HepG2 (cell line): ENCODE data around the gene ZGRF1. TPM values are rescaled to one million over a fixed set of nuclear protein-coding genes. Genes with fewer than 3 reads are reported as not detected.

Experiments used
- CAMTA2 ChIP-seq: sonication (generic); formaldehyde crosslinking; IDR thresholded peaks from 2 replicates; pipeline ENCODE4 v1.4.0; 2020; ENCODE audit warnings: mild to moderate bottlenecking, missing genetic modification reagents, borderline replicate concordance
- CBX2 ChIP-seq, 2 experiments: fragments of 200-600 bp in 1 of 2; sonication (generic); formaldehyde crosslinking in 1 of 2; IDR thresholded peaks; 2 replicates each; pipeline versions ENCODE4 v1.7.0 to v1.8.1; 2018 to 2022; ENCODE audit warnings: low read depth in 2 of 2, low read length in 1 of 2, mild to moderate bottlenecking in 1 of 2, missing genetic modification reagents in 1 of 2
- E2F2 ChIP-seq: sonication (generic); formaldehyde crosslinking; IDR thresholded peaks from 2 replicates; pipeline ENCODE4 v1.4.0; 2020; ENCODE audit warnings: missing genetic modification reagents, borderline replicate concordance
- KDM2A ChIP-seq: sonication (generic); formaldehyde crosslinking; IDR thresholded peaks from 2 replicates; pipeline ENCODE4 v1.4.0; 2020; ENCODE audit warnings: low read depth, missing genetic modification reagents, borderline replicate concordance
- LCORL ChIP-seq, 2 experiments: fragments of 450-650 bp in 1 of 2; sonication (generic) in 1 of 2; formaldehyde crosslinking in 1 of 2; IDR thresholded peaks; 2 replicates each; pipeline versions ENCODE4 v1.5.0 to v1.6.1; 2017 to 2020; ENCODE audit warnings: antibody characterized with exemption in 1 of 2, missing genetic modification reagents in 1 of 2
- MAFF ChIP-seq: IDR thresholded peaks from 2 replicates; pipeline ENCODE4 v1.6.1; 2011; ENCODE audit warnings: low read depth, low read length, improper control_type of control experiment
- MLLT10 ChIP-seq: sonication (generic); formaldehyde crosslinking; IDR thresholded peaks from 2 replicates; pipeline ENCODE4 v1.4.0; 2020; ENCODE audit warnings: missing genetic modification reagents
- PHF20 ChIP-seq: sonication (generic); formaldehyde crosslinking; IDR thresholded peaks from 2 replicates; pipeline ENCODE4 v1.5.0; 2020; ENCODE audit warnings: mild to moderate bottlenecking, missing genetic modification reagents
- SAFB2 ChIP-seq: sonication (generic); formaldehyde crosslinking; IDR thresholded peaks from 2 replicates; pipeline ENCODE4 v1.5.1; 2020; ENCODE audit warnings: missing genetic modification reagents, low read depth, mild to moderate bottlenecking, borderline replicate concordance
- SRSF1 ChIP-seq: fragments of 200-400 bp; formaldehyde crosslinking; optimal IDR thresholded peaks from 2 replicates; pipeline ENCODE3; 2017; ENCODE audit warnings: mild to moderate bottlenecking, low read depth, low read length, moderate library complexity
- YEATS4 ChIP-seq: sonication (generic); formaldehyde crosslinking; IDR thresholded peaks from 2 replicates; pipeline ENCODE4 v1.4.0; 2020; ENCODE audit warnings: missing genetic modification reagents, borderline replicate concordance
- ZNF225 ChIP-seq: sonication (generic); formaldehyde crosslinking; IDR thresholded peaks from 2 replicates; pipeline ENCODE4 v1.4.0; 2020; ENCODE audit warnings: mild to moderate bottlenecking, missing genetic modification reagents
- ZNF235 ChIP-seq: sonication (generic); formaldehyde crosslinking; IDR thresholded peaks from 2 replicates; pipeline ENCODE4 v1.8.1; 2023; ENCODE audit warnings: mild to moderate bottlenecking, missing genetic modification reagents, borderline replicate concordance
- ZNF34 ChIP-seq: sonication (generic); formaldehyde crosslinking; IDR thresholded peaks from 2 replicates; pipeline ENCODE4 v1.4.0; 2020; ENCODE audit warnings: mild to moderate bottlenecking, missing genetic modification reagents, borderline replicate concordance
- ZNF558 ChIP-seq: sonication (generic); formaldehyde crosslinking; IDR thresholded peaks from 2 replicates; pipeline ENCODE4 v1.9.0; 2022; ENCODE audit warnings: mild to moderate bottlenecking, missing genetic modification reagents, borderline replicate concordance
- polyA plus RNA-seq, 8 experiments: library from polyadenylated mRNA; depleted of rRNA in 3 of 8; stranded (reverse) in 7 of 8; unstranded in 1 of 8; fragments of >200 nt; fragmentation: Illumina TruSeq in 4 of 8; extraction: Trizol in 4 of 8; gene quantifications; 2 replicates each; pipeline versions ENCODE4 v1.2.1 to v1.2.3, GENCODE V29; 2011 to 2016; ENCODE audit warnings: low read depth in 4 of 8, missing spikeins in 1 of 8, mixed read lengths in 1 of 8; ENCODE audit not compliant: insufficient read depth in 1 of 8
- total RNA-seq, 5 experiments: library from RNA; depleted of rRNA; stranded (reverse); fragments of >200 nt; fragmentation: Illumina TruSeq; extraction: Trizol; gene quantifications; 2 replicates each; pipeline ENCODE4 v1.2.3, GENCODE V29; 2016; ENCODE audit warnings: low read depth in 1 of 5
- TF ChIP-seq, protein P1 (sequence below): sonication (generic); formaldehyde crosslinking; IDR thresholded peaks from 2 replicates; pipeline ENCODE4 v1.4.0; 2020; ENCODE audit warnings: mild to moderate bottlenecking, missing genetic modification reagents
- TF ChIP-seq, protein P2 (sequence below): sonication (generic); formaldehyde crosslinking; IDR thresholded peaks from 2 replicates; pipeline ENCODE4 v1.4.0; 2020; ENCODE audit warnings: missing genetic modification reagents, low read depth, mild to moderate bottlenecking, borderline replicate concordance
- TF ChIP-seq, protein P3 (sequence below): sonication (generic); formaldehyde crosslinking; IDR thresholded peaks from 2 replicates; pipeline ENCODE4 v1.9.0; 2022; ENCODE audit warnings: missing genetic modification reagents, mild to moderate bottlenecking, borderline replicate concordance
- TF ChIP-seq, protein P4 (sequence below): sonication (generic); formaldehyde crosslinking; IDR thresholded peaks from 2 replicates; pipeline ENCODE4 v1.5.1; 2020; ENCODE audit warnings: missing genetic modification reagents, mild to moderate bottlenecking, borderline replicate concordance
- TF ChIP-seq, protein P5 (sequence below): sonication (generic); formaldehyde crosslinking; IDR thresholded peaks from 2 replicates; pipeline ENCODE4 v1.8.1; 2023; ENCODE audit warnings: missing genetic modification reagents, inconsistent platforms, borderline replicate concordance

The ZGRF1 gene
- total and polyA plus RNA-seq, 2 of the 13 experiments (the other 11 are each of a cell fraction or from before 2014, with no cell fraction given), result 8.6 to 15.9 TPM

DNA sequence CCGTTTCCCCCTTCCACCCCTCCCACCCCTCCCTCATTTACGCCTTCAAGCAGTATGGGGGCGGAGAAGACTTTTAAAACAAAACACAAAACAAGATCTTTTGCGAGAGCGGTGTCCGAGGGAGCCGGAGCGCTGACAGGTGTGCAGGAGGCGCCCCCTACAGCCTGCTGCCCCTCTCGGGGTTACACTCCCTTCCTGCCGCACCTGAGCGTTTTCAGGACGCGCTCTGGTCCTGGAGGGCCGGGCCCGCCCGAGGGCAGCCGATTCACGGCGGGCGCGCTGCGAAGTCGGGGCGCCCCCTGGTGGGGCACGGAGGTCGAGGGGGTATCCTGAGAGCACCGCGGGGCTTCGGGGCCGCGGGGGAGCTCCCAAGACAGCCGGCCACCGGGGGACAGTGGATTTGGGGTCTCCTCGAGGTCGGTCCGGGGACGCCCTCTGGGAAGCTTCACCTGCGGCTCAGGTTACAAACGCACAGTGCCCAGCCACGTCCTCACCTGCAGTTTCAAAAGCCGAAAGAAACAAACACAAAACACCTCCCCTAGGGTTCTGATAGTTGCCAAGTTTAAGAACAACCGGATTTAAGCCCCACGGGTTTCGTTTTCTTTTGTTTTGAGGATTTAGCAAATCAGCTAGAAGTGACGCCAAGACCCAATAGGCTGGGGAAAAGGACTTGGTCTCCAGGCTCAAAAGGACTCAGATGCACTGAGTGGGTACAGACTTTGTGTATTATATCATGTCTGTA is 112.8 kb downstream of the ZGRF1 start (continued):
- no peak for TF ChIP-seq ZNF558 (CRISPR knock-in tag)
- no peak for TF ChIP-seq CAMTA2
- TF ChIP-seq SRSF1, result no peak
- TF ChIP-seq SAFB2 (CRISPR knock-in tag), result no peak
- TF ChIP-seq, protein P1, sequence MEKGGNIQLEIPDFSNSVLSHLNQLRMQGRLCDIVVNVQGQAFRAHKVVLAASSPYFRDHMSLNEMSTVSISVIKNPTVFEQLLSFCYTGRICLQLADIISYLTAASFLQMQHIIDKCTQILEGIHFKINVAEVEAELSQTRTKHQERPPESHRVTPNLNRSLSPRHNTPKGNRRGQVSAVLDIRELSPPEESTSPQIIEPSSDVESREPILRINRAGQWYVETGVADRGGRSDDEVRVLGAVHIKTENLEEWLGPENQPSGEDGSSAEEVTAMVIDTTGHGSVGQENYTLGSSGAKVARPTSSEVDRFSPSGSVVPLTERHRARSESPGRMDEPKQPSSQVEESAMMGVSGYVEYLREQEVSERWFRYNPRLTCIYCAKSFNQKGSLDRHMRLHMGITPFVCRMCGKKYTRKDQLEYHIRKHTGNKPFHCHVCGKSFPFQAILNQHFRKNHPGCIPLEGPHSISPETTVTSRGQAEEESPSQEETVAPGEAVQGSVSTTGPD (CRISPR knock-in tag), result no peak
- no peak for TF ChIP-seq MLLT10 (CRISPR knock-in tag)
- TF ChIP-seq, protein P2, sequence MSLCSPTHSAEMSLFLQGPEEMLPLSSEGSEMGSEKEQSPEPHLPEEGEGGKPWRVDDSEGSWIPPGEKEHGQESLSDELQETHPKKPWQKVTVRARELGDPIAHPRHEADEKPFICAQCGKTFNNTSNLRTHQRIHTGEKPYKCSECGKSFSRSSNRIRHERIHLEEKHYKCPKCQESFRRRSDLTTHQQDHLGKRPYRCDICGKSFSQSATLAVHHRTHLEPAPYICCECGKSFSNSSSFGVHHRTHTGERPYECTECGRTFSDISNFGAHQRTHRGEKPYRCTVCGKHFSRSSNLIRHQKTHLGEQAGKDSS, result peak; percentile 54; the same call in 1 of the 2 replicates
- TF ChIP-seq YEATS4 (CRISPR knock-in tag), result no peak
- TF ChIP-seq, protein P3, sequence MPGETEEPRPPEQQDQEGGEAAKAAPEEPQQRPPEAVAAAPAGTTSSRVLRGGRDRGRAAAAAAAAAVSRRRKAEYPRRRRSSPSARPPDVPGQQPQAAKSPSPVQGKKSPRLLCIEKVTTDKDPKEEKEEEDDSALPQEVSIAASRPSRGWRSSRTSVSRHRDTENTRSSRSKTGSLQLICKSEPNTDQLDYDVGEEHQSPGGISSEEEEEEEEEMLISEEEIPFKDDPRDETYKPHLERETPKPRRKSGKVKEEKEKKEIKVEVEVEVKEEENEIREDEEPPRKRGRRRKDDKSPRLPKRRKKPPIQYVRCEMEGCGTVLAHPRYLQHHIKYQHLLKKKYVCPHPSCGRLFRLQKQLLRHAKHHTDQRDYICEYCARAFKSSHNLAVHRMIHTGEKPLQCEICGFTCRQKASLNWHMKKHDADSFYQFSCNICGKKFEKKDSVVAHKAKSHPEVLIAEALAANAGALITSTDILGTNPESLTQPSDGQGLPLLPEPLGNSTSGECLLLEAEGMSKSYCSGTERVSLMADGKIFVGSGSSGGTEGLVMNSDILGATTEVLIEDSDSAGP (CRISPR knock-in tag), result peak; percentile 51; the same call in 1 of the 2 replicates
- TF ChIP-seq KDM2A (CRISPR knock-in tag), result peak; percentile 97
- TF ChIP-seq MAFF, result no peak
- TF ChIP-seq, protein P4, sequence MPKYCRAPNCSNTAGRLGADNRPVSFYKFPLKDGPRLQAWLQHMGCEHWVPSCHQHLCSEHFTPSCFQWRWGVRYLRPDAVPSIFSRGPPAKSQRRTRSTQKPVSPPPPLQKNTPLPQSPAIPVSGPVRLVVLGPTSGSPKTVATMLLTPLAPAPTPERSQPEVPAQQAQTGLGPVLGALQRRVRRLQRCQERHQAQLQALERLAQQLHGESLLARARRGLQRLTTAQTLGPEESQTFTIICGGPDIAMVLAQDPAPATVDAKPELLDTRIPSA (CRISPR knock-in tag), result no peak
- 0 out of 2 replicates have a peak, but pooled peaks have one; percentile 32 for TF ChIP-seq ZNF225 (CRISPR knock-in tag)
- TF ChIP-seq ZNF235 (CRISPR knock-in tag), result no peak
- no peak for TF ChIP-seq CBX2 (IDR thresholded peaks at IDR 0.05; ENCODE audit: low read depth, low read length)
- TF ChIP-seq CBX2 (CRISPR knock-in tag; IDR thresholded peaks at IDR 0.05; ENCODE audit: low read depth), result 0 out of 2 replicates have a peak, but pooled peaks have one; percentile 60
- TF ChIP-seq, protein P5, sequence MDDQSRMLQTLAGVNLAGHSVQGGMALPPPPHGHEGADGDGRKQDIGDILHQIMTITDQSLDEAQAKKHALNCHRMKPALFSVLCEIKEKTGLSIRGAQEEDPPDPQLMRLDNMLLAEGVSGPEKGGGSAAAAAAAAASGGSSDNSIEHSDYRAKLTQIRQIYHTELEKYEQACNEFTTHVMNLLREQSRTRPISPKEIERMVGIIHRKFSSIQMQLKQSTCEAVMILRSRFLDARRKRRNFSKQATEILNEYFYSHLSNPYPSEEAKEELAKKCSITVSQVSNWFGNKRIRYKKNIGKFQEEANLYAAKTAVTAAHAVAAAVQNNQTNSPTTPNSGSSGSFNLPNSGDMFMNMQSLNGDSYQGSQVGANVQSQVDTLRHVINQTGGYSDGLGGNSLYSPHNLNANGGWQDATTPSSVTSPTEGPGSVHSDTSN (CRISPR knock-in tag), result no peak
- TF ChIP-seq E2F2, result no peak
- no peak for TF ChIP-seq LCORL (IDR thresholded peaks at IDR 0.05)
- TF ChIP-seq LCORL (CRISPR knock-in tag; IDR thresholded peaks at IDR 0.05), result peak; percentile 41; the same call in 1 of the 2 replicates
- TF ChIP-seq PHF20 (CRISPR knock-in tag), result no peak
- TF ChIP-seq ZNF34 (CRISPR knock-in tag), result no peak
